Smooth muscle cell of the pulmonary artery (primary cell): Measurements from ENCODE around the gene HCFC1. TPM values are rescaled to one million over a fixed set of nuclear protein-coding genes. Genes with fewer than 3 reads are reported as not detected.

Experiments
- total RNA-seq: library from RNA; depleted of rRNA; stranded (reverse); fragments of >200 nt; gene quantifications from 2 replicates; pipeline ENCODE4 v1.2.3, GENCODE V29; 2014

HCFC1 gene
- total RNA-seq = 22.7 and 26.2 TPM in 2 replicates

GRCh38 chrX:153971450-153972367 is at the start of gene HCFC1:
HCFC1 (minus strand) TSS chrX:153971818; CDS start chrX:153970840, 978 bp downstream.

GRCh38 chrX:154019633-154020528 is 48.3 kb upstream of the HCFC1 start, which contains the start of gene IRAK1:
IRAK1 (minus strand) TSS chrX:154019902; CDS start chrX:154019812, 90 bp downstream.

GRCh38 chrX:153972368-153973126 is 929 bp upstream of the HCFC1 start, which contains the start of gene TMEM187:
TMEM187 (plus strand) TSS chrX:153972754; CDS start chrX:153982063, 9,309 bp downstream.

GRCh38 chrX:153944140-153944799 is 27.3 kb downstream of the HCFC1 start, which contains the start of gene RENBP:
RENBP (minus strand) TSS chrX:153944643; CDS start chrX:153944610, 33 bp downstream.

GRCh38 chrX:153934762-153935325 is 36.8 kb downstream of the HCFC1 start, which contains the start of gene NAA10:
NAA10 (minus strand) TSS chrX:153935037; CDS start chrX:153934904, 133 bp downstream.

GRCh38 chrX:153925739-153926551 is 45.7 kb downstream of the HCFC1 start, which contains the start of gene ARHGAP4:
ARHGAP4 (minus strand) TSS chrX:153926264; CDS start chrX:153926202, 62 bp downstream.

GRCh38 chrX:153903991-153904957 is 67.3 kb downstream of the HCFC1 start, which contains the start of gene AVPR2:
AVPR2 (plus strand) TSS chrX:153904673; CDS start chrX:153905146, 473 bp downstream.

Other genes with a start within 250 kb of the HCFC1 start
- gene BCAP31, start 247.4 kb downstream of the HCFC1 start, total RNA-seq = 168 and 187 TPM in 2 replicates
- 19.7 and 28.3 TPM in 2 replicates for gene ABCD1, start 247.0 kb downstream of the HCFC1 start, total RNA-seq
- 15.2 and 19.4 TPM in 2 replicates for gene PLXNB3, start 207.6 kb downstream of the HCFC1 start, total RNA-seq
- gene SRPK3, start 190.8 kb downstream of the HCFC1 start, total RNA-seq = 0.91 and 3.6 TPM in 2 replicates
- 51.0 and 63.9 TPM in 2 replicates for gene IDH3G, start 177.4 kb downstream of the HCFC1 start, total RNA-seq
- 103 and 105 TPM in 2 replicates for gene SSR4, start 177.2 kb downstream of the HCFC1 start, total RNA-seq
- 0.07 and 0.33 TPM in 2 replicates for gene PDZD4, start 141.3 kb downstream of the HCFC1 start, total RNA-seq
- gene L1CAM, start 85.6 kb downstream of the HCFC1 start, total RNA-seq = 4.6 and 6.7 TPM in 2 replicates
- gene AVPR2, start 67.1 kb downstream of the HCFC1 start, total RNA-seq = not detected in 2 replicates
- gene ARHGAP4, start 45.6 kb downstream of the HCFC1 start, total RNA-seq = 0.39 and 1.4 TPM in 2 replicates
- 41.8 and 55.3 TPM in 2 replicates for gene NAA10, start 36.8 kb downstream of the HCFC1 start, total RNA-seq
- gene RENBP, start 27.2 kb downstream of the HCFC1 start, total RNA-seq = 7.6 and 8.9 TPM in 2 replicates
- 6.5 and 8.5 TPM in 2 replicates for gene TMEM187, start 936 bp upstream of the HCFC1 start, total RNA-seq
- gene IRAK1, start 48.1 kb upstream of the HCFC1 start, total RNA-seq = 60.3 and 110 TPM in 2 replicates
- 25.0 and 25.8 TPM in 2 replicates for gene MECP2, start 125.9 kb upstream of the HCFC1 start, total RNA-seq
- not detected in 2 replicates for gene OPN1LW, start 172.4 kb upstream of the HCFC1 start, total RNA-seq
- not detected in 2 replicates for gene OPN1MW, start 210.8 kb upstream of the HCFC1 start, total RNA-seq
- not detected in 2 replicates for gene OPN1MW2, start 247.9 kb upstream of the HCFC1 start, total RNA-seq